Testis (tissue), 3 donors: ENCODE results near the gene GCC2. TPM values are rescaled to one million over a fixed set of nuclear protein-coding genes. Genes with fewer than 3 reads are reported as not detected.
"Not testable (repeated sequence)": the region's sequence is repeated elsewhere in the genome, so short reads cannot be mapped to it uniquely, and the experiment has no call there.

Experiments used
- DNase-seq: peaks from one replicate; pipeline ENCODE4 v3.0.0-alpha.2; 2019
- H3K27ac ChIP-seq, 2 donors: fragments of 200-600 bp; sonication (generic); one replicate each; pipeline ENCODE4 v1.5.1; 2019
- H3K27me3 ChIP-seq: fragments of 200-600 bp; sonication (generic); one replicate; pipeline ENCODE4 v1.5.1; 2019
- H3K36me3 ChIP-seq: fragments of 200-600 bp; sonication (generic); one replicate; pipeline ENCODE4 v1.5.1; 2017; ENCODE audit warnings: low read depth; ENCODE audit errors: missing control alignments
- H3K4me1 ChIP-seq: fragments of 200-600 bp; sonication (generic); one replicate; pipeline ENCODE4 v1.5.1; 2019
- H3K4me3 ChIP-seq, 2 donors: fragments of 200-600 bp; sonication (generic); one replicate each; pipeline ENCODE4 v1.5.1; 2017 to 2019
- H3K9me3 ChIP-seq: fragments of 200-600 bp; sonication (generic); one replicate; pipeline ENCODE4 v1.5.1; 2017
- POLR2A ChIP-seq: fragments of 450-650 bp; IDR thresholded peaks from one replicate; pipeline ENCODE4 v1.6.1; 2017; ENCODE audit warnings: antibody characterized with exemption, mild to moderate bottlenecking, moderate library complexity
- WGBS, 2 donors: methylation state at CpG; one replicate each; pipeline ENCODE4 v1.1.5; 2018; 5-methylcytosine and 5-hydroxymethylcytosine counted together
- intact Hi-C: fragments of 100-400 bp; cut with DNase I; formaldehyde crosslinking; loops from one replicate; pipeline ENCODE4 v1.15.1; 2023; ENCODE audit warnings: low total_unique reads
- polyA plus RNA-seq: library from polyadenylated mRNA; stranded (reverse); fragments of 350-450 nt; fragmentation: Illumina TruSeq; extraction: RNeasy Lipid Tissue Mini Kit (QIAGEN cat#74804); gene quantifications from one replicate; pipeline ENCODE4 v1.2.3, GENCODE V29; 2014; ENCODE audit warnings: low read depth, low replicate concordance; ENCODE audit not compliant: insufficient read depth
- total RNA-seq, 2 donors: library from RNA; depleted of rRNA; stranded (reverse); fragments of >200 nt; gene quantifications; one replicate each; pipeline ENCODE4 v1.2.3, GENCODE V29; 2016
- TF ChIP-seq, protein P1 (sequence below), 3 experiments: fragments of 450-650 bp in 2 of 3; fragments of 200-600 bp in 1 of 3; sonication (generic) in 1 of 3; IDR thresholded peaks; one replicate each; pipeline ENCODE4 v1.5.1; 2016 to 2019; ENCODE audit warnings: antibody characterized with exemption in 3 of 3, mild to moderate bottlenecking in 2 of 3, moderate library complexity in 1 of 3

Gene GCC2
- total and polyA plus RNA-seq, 3 donors from 2014 or later: 5.8 to 59.6 (median 42.2) TPM

DNA sequence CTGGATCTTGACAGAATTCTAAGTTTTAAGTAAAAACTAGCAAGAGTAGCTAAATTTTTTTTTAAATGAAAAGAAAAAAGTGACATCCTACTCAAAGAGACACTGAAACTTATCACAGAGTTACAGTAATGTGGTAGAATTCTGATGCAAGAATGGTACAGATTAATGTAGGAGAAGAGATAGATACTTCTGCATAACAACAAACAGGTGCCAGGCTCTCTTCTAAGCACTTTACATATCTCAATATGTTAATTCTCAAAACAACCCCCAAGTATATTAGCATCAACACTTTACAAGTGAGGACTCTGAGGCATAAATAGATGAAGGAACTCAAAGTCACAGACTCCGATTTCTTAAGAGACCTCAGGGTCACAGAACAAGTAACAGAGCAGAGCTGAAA, 28.1 kb downstream of the GCC2 start:
- Histone ChIP-seq H3K4me3 (no peak overlapping the region), H3K27ac (no peak overlapping the region), H3K27me3 (no peaks in the 10 kb centered on the region), H3K36me3 (no peaks in the 10 kb centered on the region), H3K4me1 (no peaks in the 10 kb centered on the region), H3K9me3 (no peaks in the 10 kb centered on the region)
- WGBS, 2 donors: 77 to 95% methylated on average over 1 of the region's 1 CpG
- intact Hi-C loops: no loop called here
- no peak for TF ChIP-seq POLR2A
- TF ChIP-seq, protein P1, sequence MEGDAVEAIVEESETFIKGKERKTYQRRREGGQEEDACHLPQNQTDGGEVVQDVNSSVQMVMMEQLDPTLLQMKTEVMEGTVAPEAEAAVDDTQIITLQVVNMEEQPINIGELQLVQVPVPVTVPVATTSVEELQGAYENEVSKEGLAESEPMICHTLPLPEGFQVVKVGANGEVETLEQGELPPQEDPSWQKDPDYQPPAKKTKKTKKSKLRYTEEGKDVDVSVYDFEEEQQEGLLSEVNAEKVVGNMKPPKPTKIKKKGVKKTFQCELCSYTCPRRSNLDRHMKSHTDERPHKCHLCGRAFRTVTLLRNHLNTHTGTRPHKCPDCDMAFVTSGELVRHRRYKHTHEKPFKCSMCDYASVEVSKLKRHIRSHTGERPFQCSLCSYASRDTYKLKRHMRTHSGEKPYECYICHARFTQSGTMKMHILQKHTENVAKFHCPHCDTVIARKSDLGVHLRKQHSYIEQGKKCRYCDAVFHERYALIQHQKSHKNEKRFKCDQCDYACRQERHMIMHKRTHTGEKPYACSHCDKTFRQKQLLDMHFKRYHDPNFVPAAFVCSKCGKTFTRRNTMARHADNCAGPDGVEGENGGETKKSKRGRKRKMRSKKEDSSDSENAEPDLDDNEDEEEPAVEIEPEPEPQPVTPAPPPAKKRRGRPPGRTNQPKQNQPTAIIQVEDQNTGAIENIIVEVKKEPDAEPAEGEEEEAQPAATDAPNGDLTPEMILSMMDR (IDR thresholded peaks at IDR 0.05): no peak
- DNase-seq: no peak

DNA sequence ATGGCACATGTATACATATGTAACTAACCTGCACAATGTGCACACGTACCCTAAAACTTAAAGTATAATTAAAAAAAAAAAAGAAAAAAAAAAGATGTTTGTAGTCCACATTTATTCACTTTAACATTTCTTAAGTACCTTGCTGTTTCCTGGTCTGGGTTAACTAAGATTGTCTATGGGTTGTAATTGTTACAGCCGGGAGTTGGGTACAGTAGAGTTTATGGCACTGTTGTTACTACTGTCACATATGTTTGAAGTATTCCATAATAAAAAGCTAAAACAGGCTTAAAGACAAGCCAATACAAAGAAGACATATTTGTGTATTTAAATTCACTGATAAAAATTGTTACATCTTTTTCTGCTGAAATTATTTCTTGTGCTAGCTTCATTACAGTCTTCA, 36.2 kb downstream of the GCC2 start:
- H3K36me3 ChIP-seq: no peaks in the 10 kb centered on the region
- TF ChIP-seq, protein P1 (IDR thresholded peaks at IDR 0.05): no peak
- TF ChIP-seq POLR2A: no peak
- no peak for DNase-seq
- no peaks in the 10 kb centered on the region for H3K27me3 ChIP-seq
- intact Hi-C loops: no loop called here
- 94 to 98% methylated on average over 2 of the region's 2 CpGs for WGBS, 2 donors
- H3K9me3 ChIP-seq: no peaks in the 10 kb centered on the region
- no peaks in the 10 kb centered on the region for H3K4me1 ChIP-seq
- H3K27ac ChIP-seq: no peak overlapping the region
- no peak overlapping the region for H3K4me3 ChIP-seq

DNA sequence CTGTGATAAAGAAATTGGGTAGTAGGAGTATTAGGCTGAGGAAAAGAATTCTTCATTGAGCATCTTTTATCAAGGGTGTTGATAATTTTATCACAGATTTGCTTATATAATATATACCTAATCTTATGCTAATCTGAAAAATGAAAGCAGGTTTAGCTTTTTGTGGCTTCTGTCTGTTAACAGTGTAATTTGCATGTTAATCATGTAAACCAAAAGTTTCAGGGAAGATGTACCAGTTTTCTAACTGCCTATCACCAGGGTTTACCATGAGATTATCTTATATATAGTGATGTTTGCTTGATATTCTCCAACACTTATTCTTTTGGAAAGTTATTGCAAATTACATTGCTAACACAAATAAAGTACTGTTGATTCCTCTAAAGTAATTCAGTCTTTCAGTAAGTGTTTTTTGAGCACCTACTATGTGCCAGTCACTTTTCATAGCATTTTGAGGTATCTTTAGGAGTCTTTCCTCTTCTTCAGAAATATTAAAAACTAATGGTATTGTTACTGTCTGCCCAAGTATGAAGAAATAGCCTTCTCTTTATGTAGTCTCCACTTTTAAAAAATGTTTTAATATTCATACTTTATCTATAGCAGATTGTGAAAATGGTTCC, 41.6 kb downstream of the GCC2 start:
- H3K36me3 ChIP-seq: no peaks in the 10 kb centered on the region
- DNase-seq: no peak
- no peaks in the 10 kb centered on the region for H3K27me3 ChIP-seq
- intact Hi-C loops: no loop called here
- no peak overlapping the region for H3K4me3 ChIP-seq
- H3K27ac ChIP-seq: no peak overlapping the region
- TF ChIP-seq POLR2A: no peak
- no peaks in the 10 kb centered on the region for H3K9me3 ChIP-seq
- no peaks in the 10 kb centered on the region for H3K4me1 ChIP-seq

DNA sequence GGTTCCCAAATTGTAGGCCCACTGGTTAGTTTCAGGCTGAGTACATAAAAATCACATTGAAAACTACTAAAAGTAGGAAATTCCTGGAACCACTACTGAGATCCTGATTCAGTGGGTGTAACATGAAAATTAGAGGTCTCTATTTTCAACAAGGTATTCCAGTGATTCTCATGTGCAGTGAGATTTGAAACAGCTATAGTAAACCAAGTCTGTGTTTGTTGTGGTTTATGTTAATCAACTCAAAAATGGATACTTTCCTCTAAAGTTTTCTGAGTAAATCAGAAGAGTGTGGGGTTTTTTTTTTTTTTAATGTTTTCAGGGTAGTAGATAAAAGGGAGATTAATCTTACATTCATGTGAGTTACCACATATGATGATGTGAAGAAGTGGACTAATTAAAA, 42.8 kb downstream of the GCC2 start:
- TF ChIP-seq, protein P1 (IDR thresholded peaks at IDR 0.05): no peak
- no peak for TF ChIP-seq POLR2A
- H3K4me1 ChIP-seq: no peaks in the 10 kb centered on the region
- no peak overlapping the region for H3K4me3 ChIP-seq
- H3K36me3 ChIP-seq: no peaks in the 10 kb centered on the region
- H3K9me3 ChIP-seq: no peaks in the 10 kb centered on the region
- intact Hi-C loops: no loop called here
- H3K27ac ChIP-seq: no peak overlapping the region
- no peak for DNase-seq
- H3K27me3 ChIP-seq: no peaks in the 10 kb centered on the region

DNA sequence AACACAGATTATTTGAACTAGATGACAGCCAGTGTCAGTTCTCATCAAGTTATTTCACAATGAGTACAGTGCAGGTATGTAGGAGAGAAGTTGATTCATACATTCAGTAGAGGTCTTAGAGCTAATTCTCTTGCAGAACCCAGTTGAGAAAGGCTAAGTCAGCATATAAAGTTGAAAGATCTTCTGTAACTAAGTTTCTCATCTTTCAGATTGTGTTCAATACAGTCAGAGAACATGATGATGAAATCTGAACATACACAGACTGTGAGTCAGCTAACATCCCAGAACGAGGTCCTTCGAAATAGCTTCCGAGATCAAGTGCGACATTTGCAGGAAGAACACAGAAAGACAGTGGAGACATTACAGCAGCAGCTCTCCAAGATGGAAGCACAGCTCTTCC, 43.4 kb downstream of the GCC2 start:
- no peak overlapping the region for H3K4me3 ChIP-seq
- H3K36me3 ChIP-seq: no peaks in the 10 kb centered on the region
- no peak for DNase-seq
- H3K27ac ChIP-seq: no peak overlapping the region
- WGBS, 2 donors: 96% methylated on average over 4 of the region's 4 CpGs
- intact Hi-C loops: no loop called here
- TF ChIP-seq, protein P1 (IDR thresholded peaks at IDR 0.05): no peak
- no peak for TF ChIP-seq POLR2A
- no peaks in the 10 kb centered on the region for H3K9me3 ChIP-seq
- no peaks in the 10 kb centered on the region for H3K27me3 ChIP-seq
- no peaks in the 10 kb centered on the region for H3K4me1 ChIP-seq

DNA sequence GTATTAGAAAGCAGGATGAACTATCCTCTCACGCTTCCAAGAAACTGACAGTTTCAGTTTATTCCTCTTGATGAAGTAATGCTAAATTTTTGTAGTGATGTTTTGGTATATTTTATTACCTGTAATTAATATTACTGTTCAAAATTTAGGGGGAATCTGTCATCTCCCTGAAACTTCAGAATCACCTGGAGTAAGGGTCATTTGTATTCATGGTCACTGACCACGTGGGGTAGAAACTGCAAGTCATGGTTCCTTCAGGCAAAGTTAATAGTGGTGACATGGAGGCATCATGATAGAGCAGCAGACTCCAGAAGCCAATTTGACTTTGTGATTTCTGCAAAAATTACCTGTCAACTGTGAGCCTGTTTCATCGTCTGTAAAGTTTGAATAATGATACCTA, 47.2 kb downstream of the GCC2 start:
- H3K4me1 ChIP-seq, H3K27ac ChIP-seq, DNase-seq, intact Hi-C loops, H3K36me3 ChIP-seq, H3K9me3 ChIP-seq, H3K27me3 ChIP-seq, H3K4me3 ChIP-seq: not testable (repeated sequence)
- 100% methylated on average over 1 of the region's 3 CpGs; no CpG with 5 or more reads in 1 of the 2 donors for WGBS, 2 donors

DNA sequence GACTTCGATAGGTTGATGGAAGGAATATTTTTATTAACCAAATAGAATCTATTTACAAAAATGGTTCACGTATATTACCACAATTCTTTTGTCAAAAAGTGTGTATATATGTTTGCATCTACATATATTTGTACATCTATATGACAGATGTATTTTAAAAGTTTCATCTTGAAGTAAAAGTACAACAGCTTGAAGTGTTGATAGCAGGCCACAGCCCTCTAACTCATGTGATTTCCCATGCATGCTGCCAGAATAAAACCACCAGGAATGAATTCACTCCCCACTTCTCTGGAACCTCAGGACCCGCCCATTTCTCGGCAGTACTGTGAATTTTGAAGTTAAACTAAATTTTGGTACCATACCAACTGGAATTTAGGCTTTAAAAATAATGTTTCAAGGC, 58.6 kb downstream of the GCC2 start:
- H3K36me3 ChIP-seq, DNase-seq, H3K27me3 ChIP-seq, intact Hi-C loops, H3K4me1 ChIP-seq, H3K4me3 ChIP-seq, H3K27ac ChIP-seq, H3K9me3 ChIP-seq: not testable (repeated sequence)
- WGBS, 2 donors: 82 to 93% methylated on average over 4 of the region's 4 CpGs

DNA sequence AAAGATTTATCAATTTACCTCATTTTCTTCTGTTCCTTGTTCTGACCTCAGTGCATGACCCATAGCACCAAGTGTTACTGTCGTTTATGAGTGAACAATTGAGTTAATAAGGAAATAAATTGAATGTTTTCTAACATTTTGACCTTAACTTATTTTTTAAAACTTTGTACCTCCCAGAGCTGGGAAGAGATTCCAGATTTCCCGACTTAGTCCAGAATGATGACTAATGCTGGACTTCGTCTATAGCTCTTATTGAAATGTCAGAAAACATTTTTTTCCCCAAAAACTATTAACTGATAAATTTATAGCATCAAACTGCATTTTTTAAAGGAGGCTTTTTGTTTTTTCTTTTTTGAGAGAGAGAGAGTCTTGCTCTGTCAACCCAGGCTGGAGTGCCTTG, 63.4 kb downstream of the GCC2 start:
- H3K27ac ChIP-seq, H3K36me3 ChIP-seq, H3K9me3 ChIP-seq, H3K27me3 ChIP-seq, H3K4me1 ChIP-seq, DNase-seq, intact Hi-C loops, H3K4me3 ChIP-seq: not testable (repeated sequence)
- WGBS, 2 donors: 62 to 81% methylated on average over 3 of the region's 3 CpGs

DNA sequence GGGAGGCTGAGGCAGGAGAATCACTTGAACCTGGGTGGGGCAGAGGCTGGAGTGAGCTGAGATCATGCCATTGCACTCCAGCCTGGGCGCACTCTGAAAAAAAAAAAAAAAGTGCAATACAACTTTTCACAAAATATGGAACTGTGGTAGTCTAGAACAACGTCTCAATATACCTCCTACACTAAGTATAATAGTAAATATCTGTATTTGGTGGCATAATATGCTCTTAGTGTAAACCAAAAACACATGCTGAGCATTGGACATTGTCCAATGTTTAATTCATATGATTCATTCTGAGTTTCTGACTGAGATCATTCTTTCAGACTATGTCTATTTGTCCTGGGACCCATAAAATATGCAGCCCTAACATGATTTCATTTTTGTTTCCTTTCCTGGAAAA, 65.5 kb downstream of the GCC2 start:
- H3K9me3 ChIP-seq, H3K4me1 ChIP-seq, intact Hi-C loops, DNase-seq, H3K27ac ChIP-seq, H3K4me3 ChIP-seq, H3K27me3 ChIP-seq, H3K36me3 ChIP-seq: not testable (repeated sequence)
- WGBS, 2 donors: 50 to 70% methylated on average over 2 of the region's 2 CpGs
